Caki2 (cell line): ENCODE results near the gene COA4. TPM values are rescaled to one million over a fixed set of nuclear protein-coding genes. Genes with fewer than 3 reads are reported as not detected.

Experiments
- DNase-seq: peaks from one replicate; pipeline ENCODE4 v3.0.0-alpha.2; 2015; ENCODE audit warnings: low read depth
- in situ Hi-C: cut with HindIII; loops from 2 replicates; pipeline ENCODE4 v1.10.0; 2016; ENCODE audit warnings: low sequenced_read_pairs, low pct_unique_long_range_greater_than_20kb, mixed read lengths
- total RNA-seq: library from RNA; depleted of rRNA; stranded (reverse); fragments of >200 nt; shearing (Covaris generic); gene quantifications from 2 replicates; pipeline ENCODE4 v1.2.3, GENCODE V29; 2014; ENCODE audit warnings: low replicate concordance; rRNA removed

Gene COA4
- total RNA-seq, 1 experiment from 2014 or later: 92.4 TPM

DNA sequence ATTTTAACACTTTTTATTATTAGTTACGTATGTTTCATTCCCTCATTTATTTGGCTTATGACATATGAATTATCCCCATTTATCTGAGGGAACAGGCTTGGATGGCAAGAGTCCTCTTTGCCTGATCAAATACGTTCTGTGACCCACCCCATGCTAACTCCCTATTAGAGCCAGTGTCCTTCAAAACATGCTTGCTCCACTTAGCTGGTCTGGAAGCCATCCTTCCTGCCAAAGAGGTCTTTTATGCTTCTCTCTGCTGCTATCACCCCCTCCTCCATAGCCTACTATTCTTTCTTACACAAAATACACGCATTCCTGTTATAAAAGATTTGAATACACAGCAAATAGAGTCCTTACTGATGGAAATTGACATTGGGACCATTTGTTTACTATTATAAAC lies 6.4 kb downstream of the COA4 start:
- DNase-seq: no peak
- in situ Hi-C loops: no loop called here

GRCh38 chr11:73869332-73869949 lies 7.2 kb downstream of the COA4 start:
- DNase-seq: no peak
- in situ Hi-C loops: no loop called here

DNA sequence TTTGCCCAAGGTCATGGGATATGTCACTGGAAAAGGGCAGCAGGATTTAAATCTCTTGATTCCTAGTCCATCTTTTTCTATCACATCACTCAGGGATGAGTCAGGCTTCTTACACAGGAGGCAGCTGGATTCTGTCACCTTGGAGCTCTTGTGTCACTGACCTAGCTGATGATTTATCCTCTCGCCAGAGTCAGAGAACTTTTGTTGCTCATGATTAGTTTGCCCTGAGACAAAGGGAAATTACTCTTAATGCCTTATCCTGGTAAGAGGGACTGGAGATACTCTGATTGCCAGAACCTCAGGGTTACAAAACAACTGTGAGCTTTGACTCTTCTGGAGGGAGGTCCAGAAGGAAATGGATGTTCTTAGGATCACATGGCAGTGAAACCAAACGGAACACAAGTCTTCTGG lies 10.1 kb downstream of the COA4 start:
- DNase-seq: peak; percentile 77
- in situ Hi-C loops: no loop called here

DNA sequence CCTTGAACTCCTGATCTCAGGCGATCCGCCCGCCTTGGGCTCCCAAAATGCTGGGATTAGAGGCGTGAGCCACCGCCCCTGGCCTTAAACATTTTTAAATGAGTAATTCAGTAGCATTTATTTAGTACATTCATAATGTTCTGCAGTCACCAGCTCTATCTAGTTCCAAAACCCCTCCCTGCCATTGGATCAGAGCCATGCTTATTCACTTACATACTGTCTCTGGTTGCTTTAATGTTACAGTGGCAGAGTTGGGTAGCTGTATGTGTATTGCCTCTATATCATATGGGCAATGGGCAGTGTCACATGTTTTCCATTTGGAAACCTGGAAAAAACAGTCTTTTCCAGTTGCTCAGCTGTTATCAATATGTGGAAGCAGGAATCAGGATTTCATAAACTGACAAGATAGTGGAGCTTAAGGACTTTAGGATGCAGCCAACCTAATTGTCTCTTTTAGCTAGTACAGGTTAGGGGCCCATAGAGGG lies 10.5 kb downstream of the COA4 start:
- no peak for DNase-seq
- in situ Hi-C loops: no loop called here

DNA sequence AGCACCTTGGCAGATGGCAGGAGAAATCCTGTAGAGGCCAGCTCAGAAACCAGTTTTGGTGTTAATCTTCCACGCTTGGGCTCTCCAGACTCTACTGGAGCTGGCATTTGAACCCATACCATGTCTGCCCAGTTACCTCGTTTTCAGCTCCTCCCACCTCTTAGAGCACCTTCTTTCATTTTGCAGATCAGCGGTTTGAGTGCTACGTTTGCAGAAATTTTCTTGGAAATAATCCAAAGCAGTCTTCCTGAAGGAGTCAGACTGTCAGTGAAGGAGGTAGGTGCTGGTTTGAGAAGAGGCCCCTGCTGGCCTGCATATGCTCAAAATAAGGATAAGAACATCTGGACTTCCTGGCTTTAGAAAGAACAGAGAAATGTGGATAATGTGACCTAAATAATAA lies 13.7 kb downstream of the COA4 start:
- in situ Hi-C loops: no loop called here
- DNase-seq: no peak

DNA sequence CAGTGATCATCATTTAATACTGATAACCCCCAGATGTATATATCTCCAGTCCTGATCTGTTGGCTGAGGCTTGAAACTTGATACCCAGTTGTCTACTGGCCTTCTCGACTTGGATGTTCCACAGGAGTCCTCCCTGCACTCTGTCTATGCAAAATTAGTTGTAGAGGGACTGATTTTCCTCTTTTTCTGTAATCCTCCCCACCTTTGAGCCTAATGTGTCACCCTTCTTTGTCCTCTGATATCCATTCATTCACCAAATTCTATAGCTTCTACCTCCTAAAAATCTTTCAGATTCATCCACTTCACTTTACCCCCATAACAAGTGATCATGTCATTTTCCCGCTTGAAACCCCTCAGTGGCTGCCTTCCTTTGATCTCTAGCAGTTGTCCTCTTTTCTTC lies 16.4 kb downstream of the COA4 start:
- in situ Hi-C loops: no loop called here
- no peak for DNase-seq

DNA sequence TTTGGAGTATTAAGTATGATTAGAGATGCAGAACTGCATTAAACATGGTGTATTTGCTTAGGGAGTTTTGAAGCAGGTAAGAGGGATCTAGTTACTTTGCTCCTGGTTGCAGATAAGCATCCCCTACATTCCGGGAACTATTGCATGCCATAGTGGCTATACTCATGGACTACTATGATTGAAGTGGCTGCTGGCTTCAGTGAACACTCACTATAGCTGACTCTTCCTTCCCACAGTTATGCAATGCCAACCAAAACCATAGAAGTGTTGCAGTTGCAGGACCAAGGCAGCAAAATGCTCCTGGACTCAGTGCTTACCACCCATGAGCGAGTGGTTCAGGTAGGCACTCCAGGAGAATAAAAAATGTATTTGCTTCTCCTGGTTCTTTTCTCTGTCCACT lies 17.0 kb downstream of the COA4 start:
- in situ Hi-C loops: no loop called here

DNA sequence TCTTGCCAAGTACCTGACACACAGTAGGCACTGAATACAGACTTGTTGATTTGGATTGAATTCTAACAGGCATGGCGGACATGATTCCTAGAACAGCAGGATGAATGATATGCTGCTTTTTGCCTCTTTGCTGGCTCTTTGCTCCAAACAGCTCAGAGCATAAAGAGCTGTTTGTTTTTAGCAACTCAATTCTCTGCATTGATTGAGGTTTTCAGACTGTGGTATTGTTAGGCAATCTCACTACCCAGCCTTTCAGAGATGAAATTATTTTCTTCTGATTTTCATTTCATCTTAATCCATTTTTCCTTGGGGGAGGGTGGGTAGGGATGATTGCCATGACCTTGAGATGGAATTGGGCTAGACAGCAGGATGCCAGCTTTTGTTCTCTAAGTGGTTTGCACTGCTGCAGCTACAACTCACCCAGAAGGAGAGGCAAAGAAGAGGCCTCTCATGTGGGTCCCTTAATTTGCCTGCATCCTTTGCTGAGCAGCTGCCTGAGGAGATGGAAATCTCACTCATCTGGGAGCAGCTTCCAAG lies 20.5 kb downstream of the COA4 start:
- no peak for DNase-seq
- in situ Hi-C loops: no loop called here

More for the DNA sequence above, 17.0 kb downstream of the COA4 start:
- DNase-seq: no peak

DNA sequence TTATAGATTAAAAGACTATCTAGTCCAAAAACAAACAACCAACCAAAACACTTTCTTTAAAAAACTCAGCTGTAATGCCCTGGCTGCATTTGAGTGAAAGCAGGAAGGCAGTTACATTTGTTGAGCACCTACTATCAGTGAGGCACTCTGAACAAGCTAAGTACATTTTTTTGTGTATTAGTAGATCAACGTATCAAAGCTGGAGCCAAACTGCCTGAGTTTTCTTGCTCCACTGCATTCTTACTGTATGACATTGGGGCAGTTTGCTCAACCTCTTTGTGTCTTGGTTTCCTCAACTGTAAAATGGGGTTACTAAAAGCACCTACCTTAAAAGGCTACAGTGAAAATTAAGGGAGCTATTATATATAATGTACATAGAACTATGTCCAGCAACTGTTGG lies 22.0 kb downstream of the COA4 start:
- no peak for DNase-seq
- in situ Hi-C loops: no loop called here

DNA sequence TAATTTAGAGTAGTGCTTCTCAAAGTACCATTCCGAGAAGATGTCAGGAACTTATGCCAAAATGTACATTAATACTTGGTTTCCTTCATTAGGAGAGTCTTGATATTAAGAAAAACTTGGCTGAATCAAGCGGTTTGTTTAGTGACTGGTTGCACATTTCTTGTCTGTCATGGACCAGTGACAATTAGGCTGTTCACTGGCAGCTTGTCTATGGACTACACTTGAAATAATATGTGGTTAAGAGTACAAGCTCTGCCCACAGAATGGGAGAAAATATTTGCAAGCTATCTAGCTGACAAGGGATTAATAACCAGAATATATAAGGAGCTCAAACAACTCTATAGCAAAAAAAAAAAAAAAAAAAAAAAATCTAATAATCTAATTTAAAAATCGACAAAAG lies 24.6 kb downstream of the COA4 start:
- in situ Hi-C loops: no loop called here
- no peak for DNase-seq

DNA sequence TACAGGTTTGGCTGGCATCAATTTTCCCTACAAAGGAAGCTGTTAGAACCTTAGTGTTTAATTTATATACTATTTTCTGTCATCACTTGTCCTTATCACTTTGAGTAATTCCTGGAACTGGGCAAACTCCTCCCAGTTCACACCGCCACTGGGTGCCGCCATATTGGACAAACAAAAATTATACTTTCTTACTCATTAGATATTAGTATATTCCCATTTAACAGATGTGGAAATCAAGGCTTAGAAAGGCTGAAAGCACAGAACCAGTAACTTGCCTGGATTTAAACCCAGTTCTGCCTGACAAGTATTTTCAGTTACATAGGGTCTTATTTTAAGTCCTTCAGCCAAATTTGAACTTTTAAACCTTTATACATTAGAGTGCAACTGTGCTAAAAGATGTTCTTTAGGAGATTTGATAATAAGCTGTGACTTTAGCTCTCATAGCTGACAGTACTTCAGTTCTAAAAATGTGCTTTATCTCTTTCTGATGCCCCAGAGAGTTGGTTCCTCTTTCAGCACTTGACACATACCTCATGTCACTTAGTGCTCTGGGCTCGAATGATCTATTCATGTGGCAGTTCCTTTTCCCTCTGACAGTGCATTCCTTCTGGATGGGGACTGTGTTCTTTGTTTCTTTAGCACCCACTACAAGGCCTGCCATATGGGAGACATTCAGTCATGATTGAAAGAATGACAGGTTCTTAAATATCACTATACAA lies 25.4 kb downstream of the COA4 start:
- in situ Hi-C loops: no loop called here
- no peak for DNase-seq

DNA sequence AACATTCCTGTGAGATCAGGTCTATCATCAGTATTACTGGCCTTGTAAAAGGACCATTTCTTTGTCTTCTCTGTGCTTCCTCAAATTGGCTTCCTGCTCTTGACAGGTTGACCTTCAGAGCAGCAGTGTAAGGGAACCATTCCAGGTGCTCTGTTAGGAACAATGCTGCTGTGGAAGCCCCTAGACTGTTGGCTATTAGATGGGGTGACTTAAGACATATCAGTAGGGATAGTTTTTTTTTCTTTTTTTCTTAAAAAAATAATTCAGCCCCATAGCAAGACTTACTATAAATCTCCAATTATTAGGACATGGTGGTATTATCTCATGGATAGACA lies 37.6 kb downstream of the COA4 start:
- no peak for DNase-seq
- in situ Hi-C loops: no loop called here

- in situ Hi-C loops: no loop called here
- peak; percentile 12 for DNase-seq
These were observed 38.1 kb downstream of the COA4 start for GRCh38 chr11:73838443-73839122.

GRCh38 chr11:73833067-73833466 lies 43.6 kb downstream of the COA4 start:
- in situ Hi-C loops: no loop called here
- DNase-seq: no peak

GRCh38 chr11:73830261-73830660 lies 46.4 kb downstream of the COA4 start:
- in situ Hi-C loops: no loop called here
- no peak for DNase-seq

Other genes with a start within 250 kb of the COA4 start
- not detected in 2 replicates for gene PLEKHB1, start 230.3 kb downstream of the COA4 start, total RNA-seq
- 82.9 and 88.0 TPM in 2 replicates for gene RAB6A, start 115.8 kb downstream of the COA4 start, total RNA-seq
- 27.5 and 44.3 TPM in 2 replicates for gene MRPL48, start 89.0 kb downstream of the COA4 start, total RNA-seq
- 13.2 and 16.2 TPM in 2 replicates for gene PAAF1, start 153 bp upstream of the COA4 start, total RNA-seq
- gene DNAJB13, start 74.2 kb upstream of the COA4 start, total RNA-seq: 2.4 TPM in 1 of 2 replicates, not detected in the other
- gene UCP2, start 106.0 kb upstream of the COA4 start, total RNA-seq: 20.3 and 22.7 TPM in 2 replicates
- 0.12 TPM in 1 of 2 replicates, not detected in the other for gene UCP3, start 132.2 kb upstream of the COA4 start, total RNA-seq